Gastrocnemius medialis (tissue), 4 donors: ENCODE measurements around the gene HOXA6. TPM values are rescaled to one million over a fixed set of nuclear protein-coding genes. Genes with fewer than 3 reads are reported as not detected.

Experiments
- ATAC-seq, 2 donors: fragments of 150-250 bp; one replicate each; pipeline ENCODE4 v1.9.1; 2016
- DNase-seq, 2 donors: peaks; one replicate each; pipeline ENCODE4 v3.0.0-alpha.2; 2019
- H3K27ac ChIP-seq, 4 donors: fragments of 200-600 bp; sonication (generic); 1 replicate in 1 of 4; 2 replicates in 3 of 4; pipeline ENCODE4 v1.5.1; 2016 to 2018; ENCODE audit warnings: mild to moderate bottlenecking in 2 of 4, moderate library complexity in 1 of 4
- H3K27me3 ChIP-seq, 3 donors: fragments of 200-600 bp; sonication (generic) in 2 of 3; 1 replicate in 1 of 3; 2 replicates in 2 of 3; pipeline versions ENCODE4 v1.5.1 to v1.6.0; 2016 to 2019; ENCODE audit warnings: mild to moderate bottlenecking in 1 of 3, moderate library complexity in 1 of 3
- H3K36me3 ChIP-seq, 2 donors: fragments of 200-600 bp; sonication (generic) in 1 of 2; one replicate each; pipeline ENCODE4 v1.5.1; 2017 to 2018
- H3K4me1 ChIP-seq, 2 donors: fragments of 200-600 bp; sonication (generic) in 1 of 2; one replicate each; pipeline ENCODE4 v1.5.1; 2016 to 2017; ENCODE audit warnings: mild to moderate bottlenecking in 2 of 2
- H3K4me3 ChIP-seq, 4 donors: fragments of 200-600 bp; sonication (generic) in 3 of 4; 1 replicate in 1 of 4; 2 replicates in 3 of 4; pipeline ENCODE4 v1.5.1; 2016 to 2019; ENCODE audit warnings: mild to moderate bottlenecking in 2 of 4
- H3K9me3 ChIP-seq, 3 donors: fragments of 200-600 bp; sonication (generic) in 2 of 3; 1 replicate in 1 of 3; 2 replicates in 2 of 3; pipeline ENCODE4 v1.5.1; 2016 to 2019
- POLR2A ChIP-seq, 2 donors: fragments of 450-650 bp; IDR thresholded peaks; one replicate each; pipeline ENCODE4 v1.6.1; 2017; ENCODE audit warnings: antibody characterized with exemption in 2 of 2, mild to moderate bottlenecking in 2 of 2, moderate library complexity in 2 of 2
- in situ Hi-C, 4 donors: fragments of 200-750 bp; cut with MboI; loops; one replicate each; pipeline versions ENCODE4 v1.15.0 to v1.8.0; 2017; ENCODE audit warnings: low sequenced_read_pairs in 4 of 4
- intact Hi-C: fragments of 100-400 bp; cut with DNase I; formaldehyde crosslinking; loops from one replicate; pipeline ENCODE4 v1.15.1; 2023; ENCODE audit warnings: low total_unique reads
- total RNA-seq, 4 donors: library from RNA; depleted of rRNA; stranded (reverse); fragments of >200 nt; gene quantifications; one replicate each; pipeline versions ENCODE4 v1.1.0 to v1.2.3, GENCODE V29; 2016
- TF ChIP-seq, protein P1 (sequence below), 5 experiments: fragments of 450-650 bp in 3 of 5; fragments of 200-600 bp in 2 of 5; sonication (generic) in 2 of 5; IDR thresholded peaks in 4 of 5; conservative IDR thresholded peaks in 1 of 5; 1 replicate in 4 of 5; 2 replicates in 1 of 5; pipeline ENCODE4 v1.5.1; 2016 to 2019; ENCODE audit warnings: antibody characterized with exemption in 5 of 5, mild to moderate bottlenecking in 3 of 5, moderate library complexity in 3 of 5

Gene HOXA6
- total RNA-seq, 4 donors from 2014 or later, result 2.6 to 5.6 (median 4.2) TPM

DNA sequence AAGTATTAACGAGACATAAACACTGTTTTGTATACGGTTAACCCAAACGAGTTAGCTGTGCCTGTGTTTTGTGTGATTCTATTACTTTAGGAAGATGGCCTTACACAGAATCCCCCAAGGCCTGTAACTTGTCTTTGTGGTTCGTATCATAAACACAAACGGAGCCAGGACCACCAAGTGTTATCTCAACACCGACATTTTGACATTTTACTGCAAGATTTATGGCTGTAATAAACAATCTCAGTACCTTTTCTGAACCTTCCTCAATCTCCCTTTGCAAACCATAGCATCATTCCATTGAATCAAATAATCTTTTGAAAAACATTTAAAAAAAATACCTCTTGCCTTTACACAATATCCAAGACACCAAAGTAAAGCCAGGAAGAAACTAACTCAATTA lies 14.6 kb downstream of the HOXA6 start:
- H3K9me3 ChIP-seq, result no peaks in the 10 kb centered on the region
- no peak for ATAC-seq
- H3K4me1 ChIP-seq, result peaks cover 58 to 59% of the 10 kb centered on the region in 2 donors
- DNase-seq, result no peak
- in situ Hi-C loops, result no loop called here
- no peaks in the 10 kb centered on the region for H3K36me3 ChIP-seq
- TF ChIP-seq POLR2A (IDR thresholded peaks at IDR 0.05), result no peak
- TF ChIP-seq, protein P1, sequence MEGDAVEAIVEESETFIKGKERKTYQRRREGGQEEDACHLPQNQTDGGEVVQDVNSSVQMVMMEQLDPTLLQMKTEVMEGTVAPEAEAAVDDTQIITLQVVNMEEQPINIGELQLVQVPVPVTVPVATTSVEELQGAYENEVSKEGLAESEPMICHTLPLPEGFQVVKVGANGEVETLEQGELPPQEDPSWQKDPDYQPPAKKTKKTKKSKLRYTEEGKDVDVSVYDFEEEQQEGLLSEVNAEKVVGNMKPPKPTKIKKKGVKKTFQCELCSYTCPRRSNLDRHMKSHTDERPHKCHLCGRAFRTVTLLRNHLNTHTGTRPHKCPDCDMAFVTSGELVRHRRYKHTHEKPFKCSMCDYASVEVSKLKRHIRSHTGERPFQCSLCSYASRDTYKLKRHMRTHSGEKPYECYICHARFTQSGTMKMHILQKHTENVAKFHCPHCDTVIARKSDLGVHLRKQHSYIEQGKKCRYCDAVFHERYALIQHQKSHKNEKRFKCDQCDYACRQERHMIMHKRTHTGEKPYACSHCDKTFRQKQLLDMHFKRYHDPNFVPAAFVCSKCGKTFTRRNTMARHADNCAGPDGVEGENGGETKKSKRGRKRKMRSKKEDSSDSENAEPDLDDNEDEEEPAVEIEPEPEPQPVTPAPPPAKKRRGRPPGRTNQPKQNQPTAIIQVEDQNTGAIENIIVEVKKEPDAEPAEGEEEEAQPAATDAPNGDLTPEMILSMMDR (IDR thresholded peaks at IDR 0.05 in 4 of 5, conservative IDR thresholded peaks at IDR 0.05 in 1 of 5), result no peak
- H3K27ac ChIP-seq, result peak overlapping the region; percentile 70 to 95 (median 78)
- H3K27me3 ChIP-seq, result no peaks in the 10 kb centered on the region
- no peak overlapping the region for H3K4me3 ChIP-seq
- intact Hi-C loops, result loop anchor here (5.0 kb wide), 1 partner anchor 34 kb away; the partner anchor contains the start of gene HOXA9

DNA sequence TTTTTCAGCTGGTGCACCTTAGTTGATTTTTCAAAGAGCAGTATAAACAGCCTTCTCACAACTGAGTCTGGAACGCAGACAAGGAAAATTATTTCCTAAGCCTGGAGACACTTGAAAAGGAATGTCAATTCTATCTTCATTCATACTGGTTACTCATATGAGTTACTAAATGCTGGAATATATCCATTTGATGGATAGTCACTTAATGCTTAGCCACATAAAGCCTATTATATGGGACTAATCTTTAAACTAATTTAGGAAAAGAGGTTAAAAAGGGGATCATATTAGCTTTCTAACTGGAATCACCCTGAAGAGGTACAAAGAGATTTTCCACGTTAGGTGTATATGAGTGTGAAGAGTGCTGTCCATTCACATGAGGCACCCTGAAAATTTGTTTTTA lies 15.4 kb downstream of the HOXA6 start:
- no peaks in the 10 kb centered on the region for H3K27me3 ChIP-seq
- H3K36me3 ChIP-seq, result no peaks in the 10 kb centered on the region
- DNase-seq (no peak), ATAC-seq (no peak)
- H3K4me3 ChIP-seq, result no peak overlapping the region
- intact Hi-C loops (loop anchor here (5.0 kb wide), 1 partner anchor 35 kb away; the partner anchor contains the start of gene HOXA9), in situ Hi-C loops (no loop called here)
- peak overlapping the region in 2 of 4 donors; percentile 95 to 97 for H3K27ac ChIP-seq
- TF ChIP-seq POLR2A (IDR thresholded peaks at IDR 0.05), result no peak
- TF ChIP-seq, protein P1 (IDR thresholded peaks at IDR 0.05 in 4 of 5, conservative IDR thresholded peaks at IDR 0.05 in 1 of 5), result no peak
- peaks cover 61 to 64% of the 10 kb centered on the region in 2 donors for H3K4me1 ChIP-seq
- no peaks in the 10 kb centered on the region for H3K9me3 ChIP-seq

DNA sequence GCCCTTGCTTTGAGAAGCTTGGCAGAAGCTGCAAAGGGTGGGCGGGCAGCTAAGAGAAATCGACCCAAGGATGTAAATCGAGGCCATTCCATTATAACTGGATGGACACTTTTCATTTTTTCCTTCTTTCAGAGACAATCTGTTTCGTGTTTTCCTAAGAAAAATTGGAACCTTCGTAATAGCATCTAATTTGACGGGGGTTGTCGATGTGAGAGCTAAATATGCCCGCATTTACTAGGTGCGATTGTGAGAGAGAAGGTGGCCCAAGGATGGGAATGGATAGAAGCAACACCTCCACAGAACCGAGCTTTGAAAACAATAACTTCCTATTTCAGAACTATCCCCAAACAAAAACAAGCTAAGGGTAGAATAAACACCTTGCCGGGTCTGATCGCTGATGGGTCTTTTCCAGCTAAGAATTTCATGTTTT lies 16.2 kb downstream of the HOXA6 start:
- no peak for DNase-seq
- no peaks in the 10 kb centered on the region for H3K36me3 ChIP-seq
- no peaks in the 10 kb centered on the region for H3K9me3 ChIP-seq
- no peak for ATAC-seq
- in situ Hi-C loops, result no loop called here
- intact Hi-C loops, result loop anchor here (2.0 to 5.0 kb wide), 3 partner anchors 35 to 267 kb away; partner anchors contain the start of genes HOXA9 and SKAP2
- H3K27me3 ChIP-seq, result no peaks in the 10 kb centered on the region
- peaks cover 58 to 68% of the 10 kb centered on the region in 2 donors for H3K4me1 ChIP-seq
- TF ChIP-seq, protein P1 (IDR thresholded peaks at IDR 0.05 in 4 of 5, conservative IDR thresholded peaks at IDR 0.05 in 1 of 5), result no peak
- no peak for TF ChIP-seq POLR2A (IDR thresholded peaks at IDR 0.05)
- H3K4me3 ChIP-seq, result peak overlapping the region; percentile 89 to 94 (median 90)
- peak overlapping the region; percentile 95 to 97 (median 96) for H3K27ac ChIP-seq

DNA sequence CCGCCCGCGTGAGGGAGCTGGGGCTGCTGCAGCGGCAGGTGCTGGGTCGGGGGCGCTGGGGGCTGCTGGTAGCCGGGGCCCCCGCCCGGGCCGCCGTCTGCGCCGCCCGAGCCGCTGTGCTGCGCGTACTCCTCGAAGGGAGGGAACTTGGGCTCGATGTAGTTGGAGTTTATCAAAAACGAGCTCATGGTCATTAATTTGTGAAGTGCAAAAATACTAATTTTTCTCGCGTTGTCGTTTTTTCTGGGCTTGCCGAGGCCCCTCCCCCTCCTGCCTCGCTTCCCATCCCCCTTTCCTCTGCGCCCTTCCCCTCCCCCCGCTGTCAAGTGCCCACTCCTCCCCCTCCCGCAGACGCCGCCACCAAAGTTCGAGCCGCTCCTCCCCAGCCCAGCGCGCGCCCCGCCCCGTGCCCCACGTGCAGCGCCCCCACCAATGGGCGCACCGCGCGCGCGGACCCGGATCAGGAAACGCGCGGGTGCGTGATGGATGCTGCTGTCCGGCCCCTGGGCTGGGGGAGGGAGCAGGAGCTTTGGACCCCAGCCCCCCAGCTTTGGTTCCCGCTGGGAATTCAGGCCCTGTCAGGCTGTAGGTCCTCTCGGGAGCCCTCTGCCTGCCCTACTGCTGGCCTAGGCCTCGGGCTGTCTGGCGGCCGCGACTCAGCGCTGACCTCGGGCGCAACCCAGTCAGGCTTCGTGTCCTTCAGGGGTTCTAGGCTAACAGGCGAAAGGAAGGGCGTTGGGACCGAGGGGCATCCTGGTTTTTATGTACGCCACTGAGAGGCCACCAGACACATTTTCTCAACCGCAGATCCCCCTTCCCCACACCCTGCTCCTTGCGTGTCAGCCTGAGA lies 16.8 kb downstream of the HOXA6 start, which contains the start of gene HOXA4:
Gene HOXA4, minus strand, starts transcription at position 218 of the 850 bp plus-strand sequence. Its CDS starts 24 bp downstream, at position 194.
- no peaks in the 10 kb centered on the region for H3K27me3 ChIP-seq
- in situ Hi-C loops (no loop called here), intact Hi-C loops (loop anchor here (1.0 to 5.0 kb wide), 4 partner anchors 20 to 266 kb away; partner anchors contain the start of genes HOXA9 and SKAP2)
- TF ChIP-seq, protein P1 (IDR thresholded peaks at IDR 0.05 in 4 of 5, conservative IDR thresholded peaks at IDR 0.05 in 1 of 5), result no peak
- TF ChIP-seq POLR2A (IDR thresholded peaks at IDR 0.05), result peak; percentile 90 to 96
- ATAC-seq (peak; percentile 71 to 90), DNase-seq (peak; percentile 93 to 94)
- peak within 1 kb of the TSS; percentile 95 to 97 (median 96) for H3K27ac ChIP-seq
- H3K4me3 ChIP-seq, result peak within 1 kb of the TSS; percentile 89 to 94 (median 90)
- no peaks in the 10 kb centered on the region for H3K36me3 ChIP-seq
- no peaks in the 10 kb centered on the region for H3K9me3 ChIP-seq
- peaks cover 58 to 68% of the 10 kb centered on the region in 2 donors for H3K4me1 ChIP-seq
